NCI-H1048 (cell line): ENCODE measurements around the gene TOP2A.

Experiments
- DNase-seq: peaks from one replicate; lab custom pipeline; 2025; lab: John Stamatoyannopoulos, UW

The TOP2A gene, protein sequence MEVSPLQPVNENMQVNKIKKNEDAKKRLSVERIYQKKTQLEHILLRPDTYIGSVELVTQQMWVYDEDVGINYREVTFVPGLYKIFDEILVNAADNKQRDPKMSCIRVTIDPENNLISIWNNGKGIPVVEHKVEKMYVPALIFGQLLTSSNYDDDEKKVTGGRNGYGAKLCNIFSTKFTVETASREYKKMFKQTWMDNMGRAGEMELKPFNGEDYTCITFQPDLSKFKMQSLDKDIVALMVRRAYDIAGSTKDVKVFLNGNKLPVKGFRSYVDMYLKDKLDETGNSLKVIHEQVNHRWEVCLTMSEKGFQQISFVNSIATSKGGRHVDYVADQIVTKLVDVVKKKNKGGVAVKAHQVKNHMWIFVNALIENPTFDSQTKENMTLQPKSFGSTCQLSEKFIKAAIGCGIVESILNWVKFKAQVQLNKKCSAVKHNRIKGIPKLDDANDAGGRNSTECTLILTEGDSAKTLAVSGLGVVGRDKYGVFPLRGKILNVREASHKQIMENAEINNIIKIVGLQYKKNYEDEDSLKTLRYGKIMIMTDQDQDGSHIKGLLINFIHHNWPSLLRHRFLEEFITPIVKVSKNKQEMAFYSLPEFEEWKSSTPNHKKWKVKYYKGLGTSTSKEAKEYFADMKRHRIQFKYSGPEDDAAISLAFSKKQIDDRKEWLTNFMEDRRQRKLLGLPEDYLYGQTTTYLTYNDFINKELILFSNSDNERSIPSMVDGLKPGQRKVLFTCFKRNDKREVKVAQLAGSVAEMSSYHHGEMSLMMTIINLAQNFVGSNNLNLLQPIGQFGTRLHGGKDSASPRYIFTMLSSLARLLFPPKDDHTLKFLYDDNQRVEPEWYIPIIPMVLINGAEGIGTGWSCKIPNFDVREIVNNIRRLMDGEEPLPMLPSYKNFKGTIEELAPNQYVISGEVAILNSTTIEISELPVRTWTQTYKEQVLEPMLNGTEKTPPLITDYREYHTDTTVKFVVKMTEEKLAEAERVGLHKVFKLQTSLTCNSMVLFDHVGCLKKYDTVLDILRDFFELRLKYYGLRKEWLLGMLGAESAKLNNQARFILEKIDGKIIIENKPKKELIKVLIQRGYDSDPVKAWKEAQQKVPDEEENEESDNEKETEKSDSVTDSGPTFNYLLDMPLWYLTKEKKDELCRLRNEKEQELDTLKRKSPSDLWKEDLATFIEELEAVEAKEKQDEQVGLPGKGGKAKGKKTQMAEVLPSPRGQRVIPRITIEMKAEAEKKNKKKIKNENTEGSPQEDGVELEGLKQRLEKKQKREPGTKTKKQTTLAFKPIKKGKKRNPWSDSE (N-terminal part only)

DNA sequence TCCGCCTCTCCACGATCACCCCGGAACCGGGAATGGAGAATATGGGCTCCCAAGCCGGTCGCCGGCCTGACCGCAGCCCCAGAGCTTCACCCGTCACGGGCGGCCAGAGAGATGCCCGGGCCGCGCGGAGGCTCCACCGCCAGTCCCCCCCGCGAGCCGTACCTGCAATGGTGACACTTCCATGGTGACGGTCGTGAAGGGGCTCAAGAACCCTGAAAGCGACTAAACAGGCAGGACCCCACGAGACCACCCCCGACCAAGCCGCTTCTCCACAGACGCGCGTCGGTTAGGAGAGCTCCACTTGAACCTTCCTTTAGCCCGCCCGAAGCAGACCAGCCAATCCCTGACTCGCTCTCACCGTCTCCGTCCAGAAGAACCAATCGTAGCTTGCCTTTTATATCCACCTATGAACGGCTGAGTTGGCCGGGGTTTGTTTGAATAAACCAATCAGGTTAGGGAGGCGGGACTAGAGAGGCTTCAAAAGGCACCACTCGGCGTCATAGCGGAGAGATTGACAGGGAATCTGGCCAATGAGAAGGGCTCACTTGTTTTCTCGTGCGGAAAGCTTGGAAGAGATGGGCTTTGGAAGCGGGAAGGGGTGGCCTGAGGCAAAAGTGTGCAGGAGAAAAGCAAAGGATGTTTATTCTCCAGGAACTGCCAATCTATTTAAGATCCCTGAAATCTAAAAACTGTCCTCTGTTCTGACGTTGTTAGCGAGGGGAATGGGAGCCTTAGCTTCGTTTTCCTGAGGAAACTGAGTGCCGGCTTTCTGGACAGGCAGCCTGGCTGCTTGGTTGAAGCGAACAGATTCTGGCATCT, at the start of gene TOP2A:
Gene TOP2A, minus strand, starts transcription at position 288 of the 819 bp plus-strand sequence. Its CDS starts 105 bp downstream, at position 183.
- peak; percentile 97 for DNase-seq

DNA sequence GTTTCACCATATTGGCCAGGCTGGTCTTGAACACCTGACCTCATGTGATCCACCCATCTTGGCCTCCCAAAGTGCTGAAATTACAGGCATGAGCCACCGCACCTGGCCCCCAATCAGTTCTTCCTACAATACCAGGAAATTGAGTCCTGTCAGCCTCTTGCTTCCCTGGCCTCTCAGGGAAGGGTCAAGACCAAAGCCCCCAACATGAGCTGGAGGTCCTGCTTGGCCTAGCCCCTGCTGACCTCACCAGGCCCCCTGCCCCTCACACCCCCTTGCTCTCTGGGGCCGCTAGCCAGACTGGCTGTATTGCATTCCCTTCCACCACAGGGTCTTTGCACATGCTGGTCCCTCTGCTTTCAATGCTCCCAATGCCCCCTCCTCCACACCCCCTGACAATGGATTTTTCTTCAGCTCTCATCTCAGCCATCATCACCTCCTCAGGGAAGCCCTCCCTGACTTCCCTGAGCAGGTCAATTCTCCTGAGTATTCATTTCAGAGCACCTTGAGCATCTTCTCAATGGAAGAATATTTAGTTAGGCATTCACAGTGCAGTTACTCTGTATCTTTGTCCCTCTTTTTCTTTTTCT, 49.7 kb upstream of the TOP2A start:
- no peak for DNase-seq

DNA sequence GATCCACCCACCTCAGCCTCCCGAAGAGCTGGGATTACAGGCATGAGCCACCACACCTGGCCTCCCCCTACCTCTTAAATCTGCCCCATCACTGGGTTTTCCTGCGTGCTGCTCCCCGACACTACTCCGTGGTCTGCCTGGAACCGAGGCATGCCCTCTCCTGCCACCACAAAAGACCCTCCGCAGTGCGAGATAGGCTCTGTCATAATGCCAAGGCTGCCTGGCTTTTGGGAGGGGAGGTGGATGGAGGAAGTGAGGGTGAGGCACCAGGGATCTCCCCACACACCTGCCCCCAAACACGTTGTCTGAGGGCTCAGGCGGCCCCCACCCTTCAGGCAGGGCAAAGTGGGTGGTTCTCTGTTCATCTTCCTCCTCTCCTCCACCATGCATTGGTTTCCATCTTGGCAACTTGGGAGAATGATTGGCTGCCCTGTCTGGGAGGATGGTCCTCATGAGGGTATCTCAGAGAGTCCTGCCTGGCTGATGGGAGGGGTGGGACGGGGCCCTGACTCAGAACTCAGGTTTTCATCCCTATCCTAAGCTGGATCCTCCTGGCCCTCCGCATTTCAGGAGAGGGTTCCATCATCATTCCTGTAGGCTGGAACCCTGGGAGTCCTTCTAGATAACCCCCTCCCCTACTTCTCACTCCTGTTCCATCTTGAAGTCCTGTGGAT, 48.7 kb upstream of the TOP2A start:
- DNase-seq, result no peak

DNA sequence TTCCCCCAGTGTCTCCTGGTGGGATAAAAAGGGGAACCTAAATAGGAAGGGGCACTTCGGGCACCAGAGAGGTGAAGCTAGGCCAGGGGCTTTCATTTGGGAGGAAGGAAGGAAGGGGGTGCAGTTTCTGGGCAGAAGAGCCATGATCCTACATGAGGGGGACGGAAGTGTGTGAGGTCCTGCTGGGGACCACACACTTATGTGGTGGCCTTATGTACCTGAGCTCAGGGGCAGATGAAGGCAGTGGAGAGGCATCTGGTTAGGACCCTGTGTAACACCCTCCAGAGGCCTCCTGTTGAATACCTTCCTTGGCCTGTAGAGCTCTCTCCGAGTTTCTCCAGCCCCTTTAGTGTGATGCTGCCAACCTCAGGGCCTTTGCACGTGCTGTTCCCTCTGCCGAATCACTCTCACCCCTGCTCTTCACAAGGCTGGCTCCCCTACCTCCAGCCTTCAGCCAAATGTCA, 46.7 kb upstream of the TOP2A start:
- no peak for DNase-seq

DNA sequence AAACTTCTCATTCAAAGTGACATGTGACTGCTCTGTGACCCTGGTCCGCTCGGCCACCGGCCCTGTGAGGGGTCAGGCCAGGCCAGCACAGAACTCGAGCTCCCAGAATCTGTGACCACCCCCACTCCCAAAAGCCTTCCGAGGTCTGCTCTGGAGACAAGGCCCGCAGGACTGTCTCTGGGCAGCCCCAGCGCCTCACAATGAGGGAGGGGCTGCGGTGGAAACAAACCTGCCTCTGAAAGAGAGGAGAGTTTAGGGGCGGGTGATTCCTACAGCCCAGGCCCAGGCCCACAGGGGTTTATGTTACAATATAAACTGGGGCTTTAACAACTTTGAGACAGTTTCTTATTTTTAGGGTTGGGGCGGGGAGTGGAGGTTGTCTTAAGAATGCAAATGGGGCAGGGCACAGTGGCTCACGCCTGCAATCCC, 45.4 kb upstream of the TOP2A start:
- no peak for DNase-seq

DNA sequence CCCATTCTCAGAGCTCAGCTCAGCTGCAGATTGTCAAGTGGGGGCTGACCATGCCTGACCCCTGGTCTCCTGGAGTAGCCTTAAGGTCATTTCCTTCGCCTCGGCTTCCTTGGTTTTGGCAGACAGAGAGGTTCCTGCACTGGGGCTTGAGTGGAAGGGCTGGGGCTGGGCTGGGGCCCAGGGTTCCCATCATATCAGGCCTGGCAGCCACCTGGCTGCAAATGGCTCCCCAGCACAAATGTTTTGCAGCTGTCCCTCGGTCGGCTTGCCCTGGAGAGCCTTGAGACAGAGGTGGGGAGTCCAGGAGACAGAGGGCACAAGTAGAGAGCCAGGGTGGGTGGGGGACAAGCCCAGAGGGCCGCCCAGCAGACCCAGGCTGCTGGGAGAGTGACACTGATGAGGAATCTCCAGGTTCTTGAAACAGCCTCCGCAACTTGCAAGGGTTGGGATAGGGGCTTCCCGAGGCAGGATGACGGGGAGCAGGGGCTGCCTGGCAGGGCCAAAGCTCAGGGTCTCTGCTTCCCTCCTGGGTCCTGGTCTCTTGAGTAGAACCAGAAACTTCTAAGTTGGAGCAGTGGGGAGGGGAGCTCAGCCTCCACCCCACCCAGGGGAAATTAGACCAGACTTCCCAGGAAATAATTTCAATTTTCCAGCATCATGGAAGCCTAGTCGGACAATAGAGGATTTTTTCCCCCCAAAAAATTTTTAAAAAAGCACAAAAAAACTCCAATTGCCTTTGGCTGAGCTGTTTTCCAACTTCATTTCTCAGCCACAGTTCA, 44.8 kb upstream of the TOP2A start:
- DNase-seq, result no peak

DNA sequence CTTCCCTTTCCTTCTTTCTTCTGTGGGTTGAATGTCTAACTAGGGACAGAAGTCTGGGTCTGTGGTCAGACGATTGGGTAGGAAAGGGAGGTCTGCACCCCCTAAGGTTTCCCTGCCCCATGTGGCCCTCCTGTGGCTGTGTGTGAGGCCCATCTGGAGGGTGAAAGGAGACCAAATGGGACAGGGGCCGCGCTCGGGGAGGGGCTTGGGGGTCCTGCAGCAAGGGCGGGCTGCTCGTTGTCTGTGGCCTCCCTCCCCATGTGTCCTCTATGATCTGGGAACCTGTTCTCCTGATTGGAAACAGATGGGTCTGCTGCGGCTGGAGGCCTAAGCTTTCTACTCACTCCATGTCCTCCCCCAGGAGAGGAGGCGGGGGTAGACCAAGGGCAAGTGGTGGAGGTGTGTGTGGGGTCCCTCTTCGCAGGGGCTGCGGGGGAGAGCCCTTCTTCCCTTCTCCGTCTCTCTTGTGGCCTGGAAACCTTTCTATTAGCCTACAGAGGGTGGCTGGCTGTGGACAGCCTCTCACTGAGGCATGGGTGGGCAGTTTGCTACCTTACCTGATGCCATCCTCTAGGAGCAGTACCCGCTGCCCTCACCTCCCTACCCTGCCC, 44.1 kb upstream of the TOP2A start:
- no peak for DNase-seq

DNA sequence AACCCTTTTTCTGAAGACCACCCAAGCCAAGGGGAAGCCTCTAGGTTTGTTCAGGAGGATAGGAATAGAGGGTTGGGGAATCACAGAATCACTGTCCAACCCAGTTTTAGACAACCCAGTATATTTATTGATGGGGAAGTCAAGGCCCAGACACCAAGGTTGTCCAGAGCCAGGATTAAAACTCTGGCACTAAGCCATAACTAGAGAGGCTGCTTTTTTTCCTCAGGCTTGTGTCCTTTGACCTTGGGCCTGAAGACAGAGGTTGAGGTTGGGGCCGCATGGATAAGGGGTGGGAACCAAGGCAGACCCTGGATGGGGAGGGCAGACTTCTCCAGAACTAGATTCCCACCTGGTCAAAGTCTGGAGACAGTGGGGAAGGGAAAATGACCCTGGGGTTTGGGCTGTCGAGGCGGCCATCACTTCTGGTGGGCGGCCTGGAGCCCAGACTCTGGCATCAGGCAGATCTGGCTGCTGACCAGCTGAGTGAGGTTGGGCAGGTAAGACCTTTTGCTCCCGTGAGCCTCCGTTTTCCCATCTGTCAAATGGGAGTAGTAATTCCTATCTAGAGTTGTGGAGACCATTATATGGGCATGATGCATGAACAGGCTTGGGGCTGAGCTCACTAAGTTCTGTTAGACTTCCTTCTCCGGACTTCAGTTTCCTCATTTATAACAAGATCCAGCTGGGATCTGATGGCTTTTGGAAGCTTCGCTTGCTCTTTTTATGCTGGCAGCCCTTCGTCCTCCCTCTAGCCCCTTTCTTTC, 43.5 kb upstream of the TOP2A start:
- DNase-seq, result no peak

DNA sequence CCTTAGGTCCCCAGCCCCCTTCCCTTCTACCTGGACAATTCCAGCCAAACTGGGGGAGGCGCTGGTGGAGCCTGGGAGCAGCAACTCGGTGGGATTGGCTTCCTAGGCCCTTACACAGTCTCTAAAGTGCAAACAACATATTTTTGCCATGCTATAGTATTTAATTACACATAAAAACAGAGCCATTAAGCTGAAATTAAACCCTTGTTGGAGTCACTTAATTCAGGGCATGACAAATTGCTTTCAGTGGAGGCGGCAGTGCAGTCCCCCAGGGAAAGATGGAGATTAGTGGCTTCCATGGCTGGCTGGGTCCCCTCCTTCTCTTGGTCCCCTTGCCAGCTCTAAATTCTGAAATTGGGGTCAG, 42.9 kb upstream of the TOP2A start:
- no peak for DNase-seq

DNA sequence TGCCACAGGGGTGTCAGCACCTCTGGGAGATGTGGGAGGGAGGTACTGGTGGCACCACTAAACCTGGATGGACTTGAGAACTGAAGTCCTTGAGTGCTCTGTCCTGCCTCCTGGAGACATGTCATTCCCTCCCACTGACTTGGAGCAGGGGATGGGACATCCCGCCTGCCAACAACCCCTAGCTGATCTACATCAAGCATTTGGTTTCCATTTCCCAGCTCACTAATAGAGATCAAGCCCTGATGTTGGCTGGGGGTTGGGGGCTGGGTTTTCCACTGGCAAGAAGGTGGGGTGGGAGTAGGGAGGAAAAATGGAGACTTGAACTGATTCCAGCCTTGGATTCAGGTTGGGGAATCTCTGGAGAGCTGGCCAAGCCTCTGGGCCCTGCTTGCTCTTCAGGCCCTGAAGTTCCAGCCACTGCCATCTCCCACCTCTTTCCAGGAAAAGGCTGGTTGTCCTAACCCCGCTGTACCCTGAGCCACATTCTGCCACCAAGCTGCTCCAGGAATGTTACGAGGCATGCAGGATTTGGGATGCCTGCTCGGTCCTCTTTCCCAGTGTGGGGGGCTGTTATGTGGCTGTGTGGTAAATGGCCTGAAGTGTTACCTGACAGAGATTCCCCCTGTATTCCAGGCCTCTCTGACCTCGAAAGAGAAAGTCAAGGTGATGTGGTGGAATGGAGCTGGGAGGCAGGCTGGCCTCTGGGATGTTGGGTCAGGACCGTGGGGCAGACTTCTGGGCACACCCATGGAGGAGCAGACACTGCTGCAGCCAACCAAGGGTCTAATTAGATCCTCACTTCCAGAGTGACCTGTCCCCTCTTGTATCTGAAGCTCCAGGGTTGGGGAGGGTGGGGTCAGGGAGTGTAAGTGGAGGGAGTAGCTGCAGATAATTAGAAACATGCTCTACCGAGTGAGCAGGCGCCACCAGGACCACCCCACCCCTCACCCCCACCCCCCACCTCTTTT, 42.2 kb upstream of the TOP2A start:
- no peak for DNase-seq

DNA sequence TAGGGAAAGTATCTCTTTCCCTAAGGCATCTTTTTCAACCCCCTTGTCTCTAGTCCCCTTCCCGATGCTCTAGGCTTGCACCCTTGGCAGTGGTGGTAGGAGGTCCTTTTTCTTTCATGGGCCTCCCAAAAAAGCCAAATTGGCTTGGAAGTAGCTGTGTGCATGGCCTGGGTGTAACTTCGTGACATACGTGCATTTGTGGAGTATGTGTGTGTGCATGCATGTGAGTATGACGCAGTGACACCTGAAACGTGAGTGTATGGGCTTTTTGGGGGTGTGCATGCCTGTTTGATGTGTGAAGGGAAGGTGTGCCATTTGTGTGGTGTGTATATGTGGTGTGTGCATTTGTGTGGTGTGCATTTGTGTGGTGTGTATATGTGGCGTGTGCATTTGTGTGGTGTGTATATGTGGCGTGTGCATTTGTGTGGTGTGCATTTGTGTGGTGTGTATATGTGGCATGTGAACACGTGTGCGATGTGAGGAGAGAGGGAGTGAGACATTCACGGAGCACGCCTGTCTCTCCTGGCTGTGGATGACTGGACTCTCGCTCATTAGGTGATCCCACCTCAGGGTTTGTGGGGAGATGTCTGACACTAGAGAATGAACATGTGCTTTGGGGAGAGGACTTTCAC, 41.3 kb upstream of the TOP2A start:
- DNase-seq, result no peak

DNA sequence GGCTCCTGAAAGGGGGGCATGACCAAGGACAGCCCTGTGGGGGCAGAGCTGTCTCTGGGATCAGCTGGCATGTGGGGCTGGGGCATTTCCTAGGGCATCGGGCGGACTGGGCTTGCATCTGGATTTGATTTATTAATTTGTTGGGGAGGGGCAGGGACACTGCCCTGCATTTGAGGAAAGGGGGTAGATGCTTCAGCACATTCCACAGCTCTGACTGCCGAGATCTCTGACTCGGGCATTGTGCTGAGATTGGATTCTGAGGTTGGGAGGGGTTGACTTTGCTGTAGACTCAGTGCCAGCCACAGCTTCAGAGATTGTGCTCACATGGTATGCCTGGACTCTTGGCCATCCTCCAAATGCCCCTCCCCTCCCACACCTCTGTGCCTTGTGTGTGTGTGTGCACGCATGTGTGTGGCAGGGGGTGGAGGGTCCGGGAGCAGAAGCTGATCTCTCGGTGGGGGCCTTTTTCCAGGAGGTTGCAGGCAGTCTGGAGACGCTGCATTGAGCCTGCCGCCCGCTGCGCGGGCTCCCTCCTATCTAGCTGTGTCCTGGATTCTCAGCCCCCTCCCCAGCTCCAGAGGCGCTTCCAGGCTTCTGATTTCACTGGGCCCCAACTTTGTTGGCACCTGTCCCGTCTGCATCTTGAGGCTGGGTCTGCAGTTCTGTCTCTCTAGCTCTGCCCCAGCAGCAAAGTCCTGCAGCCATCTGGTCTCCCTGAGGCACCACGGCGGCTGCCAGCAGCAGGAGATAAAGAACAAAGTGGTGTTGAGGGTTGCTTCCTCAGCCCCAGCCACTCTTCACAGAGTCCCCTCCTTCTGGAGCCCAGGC, 40.5 kb upstream of the TOP2A start:
- no peak for DNase-seq

DNA sequence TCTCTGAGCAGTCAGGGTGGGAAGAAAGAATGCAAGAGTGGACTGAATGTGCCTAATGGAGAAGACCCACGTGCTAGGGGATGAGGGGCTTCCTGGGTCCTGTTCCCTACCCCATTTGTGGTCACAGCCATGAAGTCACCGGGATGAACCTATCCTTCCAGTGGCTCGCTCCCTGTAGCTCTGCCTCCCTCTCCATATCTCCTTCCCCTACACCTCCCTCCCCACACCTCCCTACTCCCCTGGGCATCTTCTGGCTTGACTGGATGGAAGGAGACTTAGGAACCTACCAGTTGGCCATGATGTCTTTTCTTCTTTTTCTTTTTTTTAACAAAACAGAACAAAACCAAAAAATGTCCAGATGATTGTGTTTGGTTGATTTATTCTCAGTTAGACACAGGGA, 39.7 kb upstream of the TOP2A start:
- no peak for DNase-seq

DNA sequence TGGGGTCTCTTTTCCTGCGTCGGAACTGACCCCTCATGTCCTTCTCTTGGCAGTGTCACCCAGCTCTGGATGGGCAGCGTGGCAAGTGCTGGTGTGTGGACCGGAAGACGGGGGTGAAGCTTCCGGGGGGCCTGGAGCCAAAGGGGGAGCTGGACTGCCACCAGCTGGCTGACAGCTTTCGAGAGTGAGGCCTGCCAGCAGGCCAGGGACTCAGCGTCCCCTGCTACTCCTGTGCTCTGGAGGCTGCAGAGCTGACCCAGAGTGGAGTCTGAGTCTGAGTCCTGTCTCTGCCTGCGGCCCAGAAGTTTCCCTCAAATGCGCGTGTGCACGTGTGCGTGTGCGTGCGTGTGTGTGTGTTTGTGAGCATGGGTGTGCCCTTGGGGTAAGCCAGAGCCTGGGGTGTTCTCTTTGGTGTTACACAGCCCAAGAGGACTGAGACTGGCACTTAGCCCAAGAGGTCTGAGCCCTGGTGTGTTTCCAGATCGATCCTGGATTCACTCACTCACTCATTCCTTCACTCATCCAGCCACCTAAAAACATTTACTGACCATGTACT, 38.8 kb upstream of the TOP2A start:
- no peak for DNase-seq

DNA sequence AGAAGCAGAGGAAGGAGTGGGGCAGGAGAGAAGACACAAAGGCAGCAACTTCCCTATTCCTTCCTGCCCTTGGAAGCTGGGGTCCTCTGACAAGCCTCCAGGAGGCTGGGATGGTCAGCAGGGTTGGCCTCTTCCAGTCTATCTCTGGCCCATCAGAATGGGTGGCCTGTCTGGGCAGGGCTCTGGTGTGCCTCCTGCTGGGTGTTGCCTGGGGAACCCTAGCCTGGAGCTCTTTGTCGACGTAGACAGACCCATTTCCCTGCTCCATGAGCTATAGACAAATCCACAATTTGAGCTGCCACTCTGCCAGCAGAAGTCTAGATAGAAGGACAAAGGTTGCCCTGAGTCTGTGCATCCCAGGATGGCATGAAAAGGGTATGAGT, 36.9 kb upstream of the TOP2A start:
- DNase-seq, result no peak
